Measurements from ENCODE around the gene OR52W1. TPM values are rescaled to one million over a fixed set of nuclear protein-coding genes. Genes with fewer than 3 reads are reported as not detected.

The OR52W1 gene, protein sequence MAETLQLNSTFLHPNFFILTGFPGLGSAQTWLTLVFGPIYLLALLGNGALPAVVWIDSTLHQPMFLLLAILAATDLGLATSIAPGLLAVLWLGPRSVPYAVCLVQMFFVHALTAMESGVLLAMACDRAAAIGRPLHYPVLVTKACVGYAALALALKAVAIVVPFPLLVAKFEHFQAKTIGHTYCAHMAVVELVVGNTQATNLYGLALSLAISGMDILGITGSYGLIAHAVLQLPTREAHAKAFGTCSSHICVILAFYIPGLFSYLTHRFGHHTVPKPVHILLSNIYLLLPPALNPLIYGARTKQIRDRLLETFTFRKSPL
- not detected for total RNA-seq

GRCh38 chr11:6199174-6199810 is at the start of gene OR52W1:
Gene OR52W1 (plus strand): TSS chr11:6199224. CDS start chr11:6199224, 0 bp downstream.
- no peak for DNase-seq (ENCODE audit: low read depth in 2 of 3, low spot score in 2 of 3)

DNA sequence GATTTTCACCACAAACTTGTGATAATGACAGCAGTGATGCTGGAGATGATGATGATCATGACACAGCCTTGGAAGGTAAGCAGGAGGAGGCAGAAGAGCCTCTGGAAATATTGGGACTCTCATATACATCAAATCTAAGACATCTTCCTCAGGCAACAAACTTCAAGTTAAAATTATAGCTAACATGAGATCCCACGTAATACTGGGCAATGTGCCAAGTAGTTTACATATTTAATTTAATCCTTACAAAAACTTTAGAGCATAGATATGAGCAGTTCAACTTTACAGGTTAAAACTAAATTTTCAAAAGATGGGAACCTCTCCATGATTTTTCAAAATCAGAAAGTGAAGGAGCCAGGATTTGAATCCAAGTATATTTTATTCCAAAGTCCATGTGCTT is 47.9 kb upstream of the OR52W1 start:
- DNase-seq (ENCODE audit: low read depth in 2 of 3, low spot score in 2 of 3): no peak

- DNase-seq (ENCODE audit: low read depth in 2 of 3, low spot score in 2 of 3): no peak
Observed at GRCh38 chr11:6152126-6152525, 46.9 kb upstream of the OR52W1 start.

DNA sequence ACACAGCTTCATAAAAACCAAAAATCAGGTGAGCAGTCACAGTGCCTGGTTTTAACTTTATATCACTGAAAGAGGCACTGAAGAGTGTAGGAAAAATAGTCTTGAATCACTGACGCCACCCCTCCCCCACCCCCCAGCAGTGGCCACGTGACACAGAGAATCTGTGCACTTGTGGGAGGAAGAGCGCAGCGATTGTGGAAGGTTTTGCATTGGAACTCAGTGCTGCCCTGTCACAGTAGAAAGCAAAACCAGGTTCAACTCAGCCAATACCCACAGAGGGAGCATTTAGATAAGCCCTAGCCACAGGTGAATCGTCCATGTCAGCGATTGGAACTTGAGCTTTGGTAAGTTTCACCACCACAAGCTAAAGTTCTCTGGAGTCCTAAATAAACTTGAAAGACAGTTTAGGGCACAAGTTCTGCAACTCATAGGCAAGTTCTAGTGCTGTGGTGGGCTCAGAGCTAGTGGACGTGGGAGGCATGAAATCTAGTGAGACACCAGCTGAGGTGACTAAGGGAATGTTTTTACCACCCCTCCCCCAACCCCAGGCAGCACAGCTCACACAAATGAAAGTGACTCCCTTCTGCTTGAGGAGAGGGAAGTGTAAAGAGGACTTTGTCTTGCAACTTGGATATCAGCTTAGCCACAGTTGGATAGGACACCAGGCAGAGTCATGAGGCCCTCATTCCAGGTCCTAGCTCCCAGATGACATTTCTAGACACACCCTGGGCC is 42.2 kb upstream of the OR52W1 start:
- no peak for DNase-seq (ENCODE audit: low read depth in 2 of 3, low spot score in 2 of 3)

DNA sequence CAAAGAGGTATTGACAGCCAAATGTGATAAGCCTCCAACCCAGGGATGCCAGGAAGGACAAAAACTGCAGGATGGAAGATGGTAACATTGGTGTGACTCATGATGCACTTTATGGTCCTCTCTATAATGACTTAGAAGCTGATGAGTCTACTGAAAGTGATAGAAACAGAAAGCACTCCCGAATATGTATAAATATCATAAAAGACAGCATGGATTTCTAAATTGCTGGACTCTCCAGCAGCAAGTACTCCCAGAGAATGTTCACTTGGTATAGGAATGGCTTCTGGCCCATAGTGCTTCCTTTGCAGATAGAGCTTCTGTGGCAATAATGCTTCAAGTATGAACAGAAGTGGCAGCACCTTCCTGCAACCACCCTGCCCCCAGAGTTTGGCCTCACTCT is 28.8 kb upstream of the OR52W1 start, which contains the start of gene OR52B2:
TSS of gene OR52B2 (minus strand) at position 101 of the 400 bp plus-strand sequence. CDS start at position 101, 0 bp downstream.
- no peak for DNase-seq (ENCODE audit: low read depth in 2 of 3, low spot score in 2 of 3)

DNA sequence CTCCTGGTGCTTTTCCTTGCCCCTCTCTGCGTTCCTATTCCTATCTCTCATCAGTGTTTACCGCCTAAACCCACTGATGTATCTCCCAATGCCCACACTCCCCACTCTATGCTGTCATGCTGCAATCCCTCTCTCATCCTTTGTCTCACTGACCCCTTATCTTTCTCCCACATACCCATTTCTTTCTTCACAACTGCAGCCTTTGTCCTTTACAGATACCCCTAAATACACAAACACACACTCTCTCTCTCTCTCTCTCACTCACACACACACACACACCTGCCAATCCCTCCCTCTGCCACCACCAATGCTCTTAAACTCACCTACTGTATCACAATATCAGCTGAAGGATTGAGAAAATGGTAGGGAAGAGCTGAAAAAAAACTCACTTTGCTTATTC is 23.6 kb upstream of the OR52W1 start:
- no peak for DNase-seq (ENCODE audit: low read depth in 2 of 3, low spot score in 2 of 3)

GRCh38 chr11:6191742-6192141 is 7.3 kb upstream of the OR52W1 start:
- DNase-seq (ENCODE audit: low read depth in 2 of 3, low spot score in 2 of 3): no peak

- no peak for DNase-seq (ENCODE audit: low read depth in 2 of 3, low spot score in 2 of 3)
Observed at GRCh38 chr11:6194065-6194581, 4.9 kb upstream of the OR52W1 start.

GRCh38 chr11:6196396-6196795 is 2.6 kb upstream of the OR52W1 start:
- no peak for DNase-seq (ENCODE audit: low read depth in 2 of 3, low spot score in 2 of 3)

- DNase-seq (ENCODE audit: low read depth in 2 of 3, low spot score in 2 of 3): no peak
Observed at GRCh38 chr11:6197466-6198200, 1.4 kb upstream of the OR52W1 start.

GRCh38 chr11:6200975-6201374 is 2.0 kb downstream of the OR52W1 start:
- peak in 2 of 3 donors; percentile 12 to 40 for DNase-seq (ENCODE audit: low read depth in 2 of 3, low spot score in 2 of 3)

DNA sequence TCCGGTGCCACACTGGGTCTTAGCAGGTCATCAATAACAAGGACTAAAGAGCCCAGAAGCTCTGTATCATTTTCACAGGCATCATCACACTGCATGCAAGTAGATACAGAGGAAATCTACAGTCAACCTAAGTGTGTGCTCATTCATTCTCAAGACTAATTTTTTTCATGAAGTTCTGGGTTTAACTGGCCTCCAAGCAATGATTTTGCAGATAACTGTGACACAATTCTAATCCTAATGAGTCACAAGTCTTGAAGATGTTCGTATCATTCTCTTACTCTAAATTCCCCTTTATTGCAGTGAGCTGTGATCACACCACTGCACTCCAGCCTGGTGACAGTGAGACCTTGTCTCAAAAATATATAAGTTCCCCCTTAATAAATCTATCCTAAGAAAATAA is 2.5 kb downstream of the OR52W1 start:
- DNase-seq (ENCODE audit: low read depth in 2 of 3, low spot score in 2 of 3): peak in 1 of 3 donors; percentile 2

DNA sequence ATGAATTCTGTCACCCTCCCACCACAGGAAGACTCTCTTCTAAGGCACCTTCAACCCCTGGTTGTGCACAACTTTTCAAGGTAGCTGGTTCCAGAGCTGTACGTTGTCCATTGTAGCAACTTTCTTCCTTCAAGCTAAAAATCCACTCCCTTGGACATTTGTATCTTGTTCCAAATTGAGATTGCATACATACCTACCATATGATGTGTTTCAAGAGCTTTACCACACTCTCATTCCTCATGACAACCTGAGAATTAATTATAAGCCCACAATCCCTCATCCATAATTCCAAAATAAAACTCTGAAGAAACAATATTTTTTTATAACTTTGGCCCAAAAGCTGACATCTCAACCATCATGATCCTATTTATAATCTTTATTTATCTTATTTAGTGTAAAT is 3.0 kb downstream of the OR52W1 start:
- no peak for DNase-seq (ENCODE audit: low read depth in 2 of 3, low spot score in 2 of 3)

GRCh38 chr11:6203327-6203726 is 4.3 kb downstream of the OR52W1 start:
- DNase-seq (ENCODE audit: low read depth in 2 of 3, low spot score in 2 of 3): peak in 1 of 3 donors; percentile 13

- no peak for DNase-seq (ENCODE audit: low read depth in 2 of 3, low spot score in 2 of 3)
Observed at GRCh38 chr11:6204706-6205105, 5.7 kb downstream of the OR52W1 start.

GRCh38 chr11:6205366-6205765 is 6.3 kb downstream of the OR52W1 start, which contains the start of gene C11orf42:
Gene C11orf42 (plus strand): TSS chr11:6205557. CDS start chr11:6205616, 59 bp downstream.
- no peak for DNase-seq (ENCODE audit: low read depth in 2 of 3, low spot score in 2 of 3)

DNA sequence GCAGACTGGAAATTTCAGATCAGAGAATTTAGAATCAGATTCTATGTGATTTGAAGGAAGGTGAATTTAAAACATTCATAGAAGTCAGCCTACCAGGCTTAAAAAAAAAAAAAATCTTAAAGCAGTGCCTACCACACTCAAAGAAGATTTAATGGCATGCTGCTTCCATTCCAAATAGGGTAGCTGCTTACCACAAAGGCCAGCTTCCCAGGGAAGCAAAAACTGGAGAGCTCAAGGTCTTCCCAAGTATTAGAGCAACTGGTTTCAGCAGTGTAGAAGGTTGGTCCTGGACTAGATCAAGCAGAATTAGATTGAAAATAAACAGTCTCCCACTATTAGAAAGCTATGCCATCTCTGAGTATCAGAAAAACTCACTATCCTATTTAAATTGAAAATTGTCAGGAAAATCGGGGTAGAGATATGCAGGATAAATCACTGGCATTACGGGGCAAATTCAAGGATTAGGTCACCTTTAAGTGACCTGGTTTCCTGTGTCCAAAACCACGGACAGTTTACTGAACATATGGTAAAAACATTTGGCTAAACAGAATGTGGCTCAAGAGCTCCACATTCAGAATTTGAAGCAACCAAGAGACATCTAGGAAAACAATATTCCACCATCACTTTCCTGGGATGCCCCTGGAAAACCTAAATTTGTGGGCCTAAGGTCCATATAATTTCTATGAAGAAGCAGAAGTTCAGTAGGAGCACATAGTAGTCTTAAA is 7.6 kb downstream of the OR52W1 start:
- no peak for DNase-seq (ENCODE audit: low read depth in 2 of 3, low spot score in 2 of 3)

- no peak for DNase-seq (ENCODE audit: low read depth in 2 of 3, low spot score in 2 of 3)
Observed at GRCh38 chr11:6209801-6210200, 10.8 kb downstream of the OR52W1 start.

GRCh38 chr11:6210274-6210955 is 11.4 kb downstream of the OR52W1 start:
- no peak for DNase-seq (ENCODE audit: low read depth in 2 of 3, low spot score in 2 of 3)

Data from hematopoietic multipotent progenitor cell (in vitro differentiated cells).